Keratinocyte (primary cell): ENCODE results near the gene SERTAD1. TPM values are rescaled to one million over a fixed set of nuclear protein-coding genes. Genes with fewer than 3 reads are reported as not detected.

Source experiments
- DNase-seq: peaks from one replicate; pipeline ENCODE4 v3.0.0-alpha.2; 2011; ENCODE audit warnings: low read depth, missing footprints, low spot score
- FAIRE-seq: peaks from 2 replicates; lab custom pipeline; 2011; peaks lifted over from hg19 to GRCh38; lab: Jason Lieb, UNC
- H2AFZ ChIP-seq: 2 replicates; pipeline ENCODE4 v1.6.0; 2012; ENCODE audit warnings: low read length, control low read depth, inconsistent platforms; ENCODE audit not compliant: control insufficient read depth
- H3K27ac ChIP-seq: 2 replicates; pipeline ENCODE4 v1.5.1; 2011; ENCODE audit warnings: low read length; ENCODE audit not compliant: control insufficient read depth, insufficient read depth
- H3K27me3 ChIP-seq: 3 replicates; pipeline ENCODE4 v1.6.0; 2011; ENCODE audit warnings: low read length; ENCODE audit not compliant: control insufficient read depth, insufficient read depth; ENCODE audit errors: extremely low read depth
- H3K36me3 ChIP-seq, 2 experiments: 2 replicates in 1 of 2; 3 replicates in 1 of 2; pipeline ENCODE4 v1.5.1; 2011; ENCODE audit warnings: low read length in 2 of 2, mild to moderate bottlenecking in 1 of 2; ENCODE audit not compliant: control insufficient read depth in 2 of 2, insufficient read depth in 2 of 2; ENCODE audit errors: extremely low read depth in 1 of 2
- H3K4me1 ChIP-seq: 3 replicates; pipeline ENCODE4 v1.5.1; 2011; ENCODE audit warnings: low read length; ENCODE audit not compliant: control insufficient read depth, insufficient read depth; ENCODE audit errors: extremely low read depth
- H3K4me2 ChIP-seq: 3 replicates; pipeline ENCODE4 v1.6.0; 2011; ENCODE audit warnings: low read depth, low read length; ENCODE audit not compliant: control insufficient read depth, insufficient read depth; ENCODE audit errors: extremely low read depth
- H3K4me3 ChIP-seq, 3 experiments: fragments of 200-600 bp in 1 of 3; sonication (generic) in 1 of 3; 2 replicates in 2 of 3; 3 replicates in 1 of 3; pipeline ENCODE4 v1.5.1; 2011 to 2016; ENCODE audit warnings: low read length in 3 of 3, mild to moderate bottlenecking in 3 of 3, control low read depth in 2 of 3, inconsistent platforms in 1 of 3, low read depth in 1 of 3, mixed read lengths in 1 of 3, mixed run types in 1 of 3, moderate library complexity in 1 of 3; ENCODE audit not compliant: control insufficient read depth in 2 of 3, insufficient read depth in 2 of 3; ENCODE audit errors: extremely low read depth in 1 of 3
- H3K79me2 ChIP-seq: 2 replicates; pipeline ENCODE4 v1.6.0; 2012; ENCODE audit warnings: low read length; ENCODE audit not compliant: control insufficient read depth, insufficient read depth
- H3K9ac ChIP-seq: 3 replicates; pipeline ENCODE4 v1.6.0; 2011; ENCODE audit warnings: low read length; ENCODE audit not compliant: control insufficient read depth, insufficient read depth; ENCODE audit errors: extremely low read depth
- H3K9me1 ChIP-seq: 3 replicates; pipeline ENCODE4 v1.6.0; 2011; ENCODE audit warnings: low read length; ENCODE audit not compliant: control insufficient read depth, insufficient read depth; ENCODE audit errors: extremely low read depth
- H3K9me3 ChIP-seq: 2 replicates; pipeline ENCODE4 v1.5.1; 2012; ENCODE audit warnings: low read depth, low read length; ENCODE audit not compliant: control insufficient read depth
- H4K20me1 ChIP-seq: 3 replicates; pipeline ENCODE4 v1.6.0; 2011; ENCODE audit warnings: low read length; ENCODE audit not compliant: control insufficient read depth, insufficient read depth; ENCODE audit errors: extremely low read depth
- CTCF ChIP-seq, 3 experiments: IDR thresholded peaks in 1 of 3; conservative IDR thresholded peaks in 1 of 3; optimal IDR thresholded peaks in 1 of 3; 2 replicates in 2 of 3; 3 replicates in 1 of 3; pipeline versions ENCODE3 to v1.5.1; 2011; ENCODE audit warnings: low read length in 3 of 3, mild to moderate bottlenecking in 3 of 3, moderate library complexity in 2 of 3, control low read depth in 1 of 3, inconsistent platforms in 1 of 3; ENCODE audit not compliant: insufficient read depth in 2 of 3; ENCODE audit errors: extremely low read depth in 1 of 3
- EZH2 ChIP-seq: IDR thresholded peaks from one replicate; pipeline ENCODE4 v1.6.1; 2012; ENCODE audit warnings: inconsistent platforms, mild to moderate bottlenecking, low read length, moderate library complexity
- dilution Hi-C: fragments of 300-500 bp; cut with MboI; formaldehyde crosslinking; loops from one replicate; pipeline ENCODE4 v1.7.0; 2020; ENCODE audit warnings: low sequenced_read_pairs; ENCODE audit not compliant: extremely low pct_ligation_motif_present
- polyA plus RNA-seq, 5 experiments: library from polyadenylated mRNA; depleted of rRNA in 3 of 5; stranded (reverse) in 3 of 5; stranded (forward) in 1 of 5; unstranded in 1 of 5; fragments of >200 nt; gene quantifications; 1 replicate in 1 of 5; 2 replicates in 3 of 5; 3 replicates in 1 of 5; pipeline versions ENCODE4 v1.2.1 to v1.2.3, GENCODE V29; 2011 to 2012; ENCODE audit warnings: missing spikeins in 2 of 5, low read depth in 1 of 5, low replicate concordance in 1 of 5

SERTAD1 gene
- polyA plus RNA-seq, 1 donor (not counting 4 experiments of a cell fraction or from before 2014, with no cell fraction given): 9.5 TPM

GRCh38 chr19:40414542-40415535 is 11.0 kb downstream of the SERTAD1 start:
- no peak for FAIRE-seq

GRCh38 chr19:40413291-40413845 is 12.4 kb downstream of the SERTAD1 start, which contains the start of gene PRX:
Gene PRX (minus strand): TSS chr19:40413378. CDS start chr19:40407932, 5,446 bp downstream.
- Histone ChIP-seq H3K9ac (no peak within 1 kb of the TSS), H3K4me1 (peaks cover 14% of the 10 kb centered on the region), H3K27ac (no peak within 1 kb of the TSS), H3K4me2 (no peak within 1 kb of the TSS), H3K9me3 (no peaks in the 10 kb centered on the region), H3K36me3 (no peaks in the 10 kb centered on the region), H3K4me3 (no peak within 1 kb of the TSS), H3K27me3 (no peaks in the 10 kb centered on the region), H3K79me2 (no peaks in the 10 kb centered on the region), H2AFZ (no peak within 1 kb of the TSS), H3K9me1 (no peaks in the 10 kb centered on the region), H4K20me1 (no peaks in the 10 kb centered on the region)
- dilution Hi-C loops: no loop called here
- FAIRE-seq (no peak), DNase-seq (no peak)
- TF ChIP-seq CTCF (optimal IDR thresholded peaks at IDR 0.05 in 1 of 3, IDR thresholded peaks at IDR 0.05 in 1 of 3, conservative IDR thresholded peaks at IDR 0.05 in 1 of 3; ENCODE audit: extremely low read depth in 1 of 3, insufficient read depth in 2 of 3, low read length in 3 of 3): no peak
- TF ChIP-seq EZH2: no peak

More at GRCh38 chr19:40414542-40415535, 11.0 kb downstream of the SERTAD1 start:
- Histone ChIP-seq H3K9ac (no peak overlapping the region), H4K20me1 (no peaks in the 10 kb centered on the region), H3K36me3 (no peaks in the 10 kb centered on the region), H3K79me2 (no peaks in the 10 kb centered on the region), H2AFZ (no peak overlapping the region), H3K9me1 (no peaks in the 10 kb centered on the region), H3K4me3 (no peak overlapping the region), H3K9me3 (no peaks in the 10 kb centered on the region), H3K4me2 (no peak overlapping the region), H3K4me1 (peaks cover 14% of the 10 kb centered on the region), H3K27ac (no peak overlapping the region), H3K27me3 (no peaks in the 10 kb centered on the region)
- dilution Hi-C loops: no loop called here
- TF ChIP-seq CTCF (optimal IDR thresholded peaks at IDR 0.05 in 1 of 3, IDR thresholded peaks at IDR 0.05 in 1 of 3, conservative IDR thresholded peaks at IDR 0.05 in 1 of 3; ENCODE audit: extremely low read depth in 1 of 3, insufficient read depth in 2 of 3, low read length in 3 of 3) (no peak), EZH2 (no peak)
- DNase-seq: no peak
